ENCODE data around the gene BUD31. TPM values are rescaled to one million over a fixed set of nuclear protein-coding genes. Genes with fewer than 3 reads are reported as not detected.

The BUD31 gene
- total and polyA plus RNA-seq, 8 donors, result 58.0 to 155 (median 110) TPM

GRCh38 chr7:99457050-99457649 is 48.4 kb downstream of the BUD31 start:
- DNase-seq, result no peak
- no peak overlapping the region for H3K4me3 ChIP-seq
- intact Hi-C loops (cut with DNase I; ENCODE audit: low total_unique reads), result no loop called here
- no peaks in the 10 kb centered on the region for H3K27me3 ChIP-seq
- H3K36me3 ChIP-seq, result peaks cover 62 to 94% (median 85%) of the 10 kb centered on the region in 4 donors
- H3K4me1 ChIP-seq, result peaks cover 0 to 31% (median 20%) of the 10 kb centered on the region in 4 donors
- no peak overlapping the region for H3K27ac ChIP-seq
- no peaks in the 10 kb centered on the region for H3K9me3 ChIP-seq
- TF ChIP-seq CTCF (IDR thresholded peaks at IDR 0.05), result no peak
- no peak for TF ChIP-seq POLR2AphosphoS5 (IDR thresholded peaks at IDR 0.05)
- no peak for TF ChIP-seq POLR2A (IDR thresholded peaks at IDR 0.05)
- TF ChIP-seq EP300 (IDR thresholded peaks at IDR 0.05), result no peak
- WGBS, 5 donors, result 68 to 93% (median 84%) methylated on average over 6 of the region's 6 CpGs

- TF ChIP-seq CTCF (IDR thresholded peaks at IDR 0.05) (no peak), POLR2A (IDR thresholded peaks at IDR 0.05) (no peak), POLR2AphosphoS5 (IDR thresholded peaks at IDR 0.05) (no peak), EP300 (IDR thresholded peaks at IDR 0.05) (no peak)
- Histone ChIP-seq H3K27ac (no peak overlapping the region), H3K9me3 (no peaks in the 10 kb centered on the region), H3K4me3 (no peak overlapping the region), H3K36me3 (peaks cover 58 to 94% (median 84%) of the 10 kb centered on the region in 4 donors), H3K27me3 (no peaks in the 10 kb centered on the region), H3K4me1 (peaks cover 0 to 38% (median 23%) of the 10 kb centered on the region in 4 donors)
- DNase-seq, result no peak
- 79 to 89% (median 86%) methylated on average over 19 to 26 of the region's 26 CpGs for WGBS, 5 donors
- intact Hi-C loops (cut with DNase I; ENCODE audit: low total_unique reads), result no loop called here
Measured at GRCh38 chr7:99457650-99458493, 49.1 kb downstream of the BUD31 start.

- TF ChIP-seq CTCF (IDR thresholded peaks at IDR 0.05), result no peak
- TF ChIP-seq POLR2A (IDR thresholded peaks at IDR 0.05), result no peak
- no peak for TF ChIP-seq EP300 (IDR thresholded peaks at IDR 0.05)
- TF ChIP-seq POLR2AphosphoS5 (IDR thresholded peaks at IDR 0.05), result no peak
- intact Hi-C loops (cut with DNase I; ENCODE audit: low total_unique reads), result no loop called here
- WGBS, 5 donors, result 91 to 95% (median 93%) methylated on average over 8 of the region's 8 CpGs
- no peak overlapping the region for H3K4me3 ChIP-seq
- peaks cover 52 to 94% (median 82%) of the 10 kb centered on the region in 4 donors for H3K36me3 ChIP-seq
- no peaks in the 10 kb centered on the region for H3K9me3 ChIP-seq
- no peak for DNase-seq
- H3K27me3 ChIP-seq, result no peaks in the 10 kb centered on the region
- peaks cover 8 to 50% (median 35%) of the 10 kb centered on the region in 4 donors for H3K4me1 ChIP-seq
- no peak overlapping the region for H3K27ac ChIP-seq
Measured at GRCh38 chr7:99459087-99459486, 50.3 kb downstream of the BUD31 start.

GRCh38 chr7:99460651-99461050 is 51.9 kb downstream of the BUD31 start:
- no peak for DNase-seq
- no peaks in the 10 kb centered on the region for H3K27me3 ChIP-seq
- H3K4me3 ChIP-seq, result no peak overlapping the region
- 76 to 85% (median 83%) methylated on average over 11 of the region's 11 CpGs for whole genome bisulfite sequencing, 5 donors
- intact Hi-C loops (cut with DNase I; ENCODE audit: low total_unique reads), result no loop called here
- peaks cover 20 to 66% (median 50%) of the 10 kb centered on the region in 4 donors for H3K4me1 ChIP-seq
- H3K27ac ChIP-seq, result no peak overlapping the region
- TF ChIP-seq CTCF (IDR thresholded peaks at IDR 0.05) (no peak), EP300 (IDR thresholded peaks at IDR 0.05) (no peak), POLR2A (IDR thresholded peaks at IDR 0.05) (no peak), POLR2AphosphoS5 (IDR thresholded peaks at IDR 0.05) (no peak)
- no peaks in the 10 kb centered on the region for H3K9me3 ChIP-seq
- peaks cover 43 to 84% (median 69%) of the 10 kb centered on the region in 4 donors for H3K36me3 ChIP-seq

Data from stomach (tissue), 9 donors.